ENCODE measurements around the gene CALML5.
A peak's percentile ranks its signal among the peaks of the same experiment; 100 is the strongest.

DNA sequence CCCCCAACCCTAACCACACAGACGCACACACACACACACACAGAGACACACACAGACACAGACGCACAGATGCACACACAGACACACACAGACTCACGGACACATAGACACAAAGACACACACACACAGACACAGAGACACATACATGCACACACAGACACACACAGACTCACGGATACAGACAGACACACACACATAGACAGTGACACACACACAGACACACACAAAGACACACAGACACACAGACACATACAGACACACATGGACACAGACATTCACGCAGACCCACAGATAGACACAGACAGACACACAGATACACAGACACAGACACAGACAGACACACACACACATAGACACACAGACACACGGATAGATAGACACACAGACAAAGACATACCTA, 2.1 kb downstream of the CALML5 start:
- no peak for TF ChIP-seq BHLHE40 (IDR thresholded peaks at IDR 0.05; ENCODE audit: low read length)
- 0 out of 4 replicates have a peak, but pooled peaks of 1 of the 2 experiments have one; percentile 38 for TF ChIP-seq ARNT (IDR thresholded peaks at IDR 0.05)
- no peak for TF ChIP-seq ZNF146 (CRISPR knock-in tag; IDR thresholded peaks at IDR 0.05; ENCODE audit: unreplicated experiment)
- no peak for TF ChIP-seq TBP (optimal IDR thresholded peaks at IDR 0.05; ENCODE audit: low read depth, low read length)
